Measurements from ENCODE around the gene MKI67.

- TF ChIP-seq, protein P1, sequence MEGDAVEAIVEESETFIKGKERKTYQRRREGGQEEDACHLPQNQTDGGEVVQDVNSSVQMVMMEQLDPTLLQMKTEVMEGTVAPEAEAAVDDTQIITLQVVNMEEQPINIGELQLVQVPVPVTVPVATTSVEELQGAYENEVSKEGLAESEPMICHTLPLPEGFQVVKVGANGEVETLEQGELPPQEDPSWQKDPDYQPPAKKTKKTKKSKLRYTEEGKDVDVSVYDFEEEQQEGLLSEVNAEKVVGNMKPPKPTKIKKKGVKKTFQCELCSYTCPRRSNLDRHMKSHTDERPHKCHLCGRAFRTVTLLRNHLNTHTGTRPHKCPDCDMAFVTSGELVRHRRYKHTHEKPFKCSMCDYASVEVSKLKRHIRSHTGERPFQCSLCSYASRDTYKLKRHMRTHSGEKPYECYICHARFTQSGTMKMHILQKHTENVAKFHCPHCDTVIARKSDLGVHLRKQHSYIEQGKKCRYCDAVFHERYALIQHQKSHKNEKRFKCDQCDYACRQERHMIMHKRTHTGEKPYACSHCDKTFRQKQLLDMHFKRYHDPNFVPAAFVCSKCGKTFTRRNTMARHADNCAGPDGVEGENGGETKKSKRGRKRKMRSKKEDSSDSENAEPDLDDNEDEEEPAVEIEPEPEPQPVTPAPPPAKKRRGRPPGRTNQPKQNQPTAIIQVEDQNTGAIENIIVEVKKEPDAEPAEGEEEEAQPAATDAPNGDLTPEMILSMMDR (IDR thresholded peaks at IDR 0.05): no peak
- TF ChIP-seq POLR2A (IDR thresholded peaks at IDR 0.05): no peak
Measured at GRCh38 chr10:128124813-128125403, 1.3 kb downstream of the MKI67 start.
